ENCODE data around the gene CDKN2D.
A peak's percentile ranks its signal among the peaks of the same experiment; 100 is the strongest.
"Not testable (repeated sequence)": the region's sequence is repeated elsewhere in the genome, so short reads cannot be mapped to it uniquely, and the experiment has no call there.

CDKN2D gene

GRCh38 chr19:10552510-10553053 is 16.2 kb downstream of the CDKN2D start:
- FAIRE-seq, result no peak
- DNase-seq (ENCODE audit: low spot score), result no peak

GRCh38 chr19:10551698-10552301 is 17.0 kb downstream of the CDKN2D start:
- DNase-seq (ENCODE audit: low spot score), result no peak

GRCh38 chr19:10551006-10551405 is 17.8 kb downstream of the CDKN2D start:
- FAIRE-seq; DNase-seq (ENCODE audit: low spot score): not testable (repeated sequence)

More at GRCh38 chr19:10551698-10552301, 17.0 kb downstream of the CDKN2D start:
- no peak for FAIRE-seq

- DNase-seq (ENCODE audit: low spot score) (no peak), FAIRE-seq (no peak)
Observed at GRCh38 chr19:10550336-10550735, 18.4 kb downstream of the CDKN2D start.

GRCh38 chr19:10549733-10550132 is 19.0 kb downstream of the CDKN2D start:
- FAIRE-seq (no peak), DNase-seq (ENCODE audit: low spot score) (no peak)

- DNase-seq (ENCODE audit: low spot score) (no peak), FAIRE-seq (no peak)
Observed at GRCh38 chr19:10548746-10549276, 20.0 kb downstream of the CDKN2D start.

- FAIRE-seq, result no peak
Observed at GRCh38 chr19:10546817-10547216, 22.0 kb downstream of the CDKN2D start.

GRCh38 chr19:10544753-10545251 is 24.0 kb downstream of the CDKN2D start:
- FAIRE-seq (no peak), DNase-seq (ENCODE audit: low spot score) (no peak)

More at GRCh38 chr19:10546817-10547216, 22.0 kb downstream of the CDKN2D start:
- DNase-seq (ENCODE audit: low spot score), result no peak

- no peak for DNase-seq (ENCODE audit: low spot score)
- no peak for FAIRE-seq
Observed at GRCh38 chr19:10544242-10544752, 24.5 kb downstream of the CDKN2D start.

- FAIRE-seq (no peak), DNase-seq (ENCODE audit: low spot score) (peak; percentile 36)
Observed at GRCh38 chr19:10543420-10544241, 25.1 kb downstream of the CDKN2D start, which contains the start of gene ATG4D. Gene ATG4D, plus strand, starts transcription at chr19:10543904. Its CDS starts 187 bp downstream, at chr19:10544091.

GRCh38 chr19:10543059-10543419 is 25.7 kb downstream of the CDKN2D start:
- no peak for DNase-seq (ENCODE audit: low spot score)
- FAIRE-seq, result no peak

GRCh38 chr19:10539016-10539415 is 29.8 kb downstream of the CDKN2D start:
- not testable (repeated sequence) for DNase-seq (ENCODE audit: low spot score); FAIRE-seq

GRCh38 chr19:10538204-10538983 is 30.4 kb downstream of the CDKN2D start:
- DNase-seq (ENCODE audit: low spot score) (no peak), FAIRE-seq (no peak)

GRCh38 chr19:10537668-10538067 is 31.1 kb downstream of the CDKN2D start:
- no peak for DNase-seq (ENCODE audit: low spot score)
- FAIRE-seq, result no peak

GRCh38 chr19:10535613-10536012 is 33.2 kb downstream of the CDKN2D start:
- FAIRE-seq (no peak), DNase-seq (ENCODE audit: low spot score) (no peak)

GRCh38 chr19:10533646-10534386 is 35.0 kb downstream of the CDKN2D start:
- FAIRE-seq, result no peak

GRCh38 chr19:10532457-10532856 is 36.3 kb downstream of the CDKN2D start:
- DNase-seq (ENCODE audit: low spot score) (no peak), FAIRE-seq (no peak)

More at GRCh38 chr19:10533646-10534386, 35.0 kb downstream of the CDKN2D start:
- no peak for DNase-seq (ENCODE audit: low spot score)

- not testable (repeated sequence) for FAIRE-seq; DNase-seq (ENCODE audit: low spot score)
Observed at GRCh38 chr19:10526887-10527286, 41.9 kb downstream of the CDKN2D start.

GRCh38 chr19:10525636-10526035 is 43.1 kb downstream of the CDKN2D start:
- FAIRE-seq (no peak), DNase-seq (ENCODE audit: low spot score) (no peak)

GRCh38 chr19:10523135-10523636 is 45.6 kb downstream of the CDKN2D start:
- no peak for FAIRE-seq
- no peak for DNase-seq (ENCODE audit: low spot score)

Data from RCC 7860 (cell line).